Brain microvascular endothelial cell (primary cell): Measurements from ENCODE around the gene DNAJA1.

Source experiments
- DNase-seq: peaks from one replicate; pipeline ENCODE4 v3.0.0-alpha.2; 2020
- H3K27ac ChIP-seq: fragments of 250-450 bp; sonication (Bioruptor Pico); 2 replicates; pipeline ENCODE4 v1.5.1; 2020; ENCODE audit warnings: mild to moderate bottlenecking, moderate library complexity
- H3K27me3 ChIP-seq: fragments of 250-450 bp; sonication (Bioruptor Pico); replicated peaks from 2 replicates; pipeline ENCODE4 v1.5.1; 2020; ENCODE audit warnings: mild to moderate bottlenecking
- H3K36me3 ChIP-seq: fragments of 250-450 bp; sonication (Bioruptor Pico); replicated peaks from 2 replicates; pipeline ENCODE4 v1.5.1; 2020; ENCODE audit warnings: mild to moderate bottlenecking
- H3K4me3 ChIP-seq: 2 replicates; pipeline ENCODE4 v1.5.1; 2011; ENCODE audit warnings: low read depth, mild to moderate bottlenecking, control low read depth, low read length, moderate library complexity
- CTCF ChIP-seq: IDR thresholded peaks from 2 replicates; pipeline ENCODE4 v1.5.1; 2011; ENCODE audit warnings: low read depth, mild to moderate bottlenecking, moderate library complexity, low read length, control low read depth, inconsistent platforms; ENCODE audit errors: missing control alignments
- in situ Hi-C: cut with HindIII; loops from 2 replicates; pipeline ENCODE4 v1.10.0; 2017; ENCODE audit warnings: low sequenced_read_pairs, low pct_ligation_motif_present

Gene DNAJA1

GRCh38 chr9:33013962-33014664, 11.0 kb upstream of the DNAJA1 start:
- H3K27me3 ChIP-seq: no peaks in the 10 kb centered on the region
- no peak overlapping the region for H3K27ac ChIP-seq
- in situ Hi-C loops: no loop called here
- DNase-seq: no peak
- no peak overlapping the region for H3K4me3 ChIP-seq
- TF ChIP-seq CTCF: no peak
- no peaks in the 10 kb centered on the region for H3K36me3 ChIP-seq

GRCh38 chr9:33014665-33015014, 10.4 kb upstream of the DNAJA1 start:
- Histone ChIP-seq H3K27ac (no peak overlapping the region), H3K27me3 (no peaks in the 10 kb centered on the region), H3K4me3 (no peak overlapping the region), H3K36me3 (no peaks in the 10 kb centered on the region)
- in situ Hi-C loops: no loop called here
- no peak for DNase-seq
- no peak for TF ChIP-seq CTCF

GRCh38 chr9:33017283-33018041, 7.6 kb upstream of the DNAJA1 start:
- DNase-seq: no peak
- TF ChIP-seq CTCF: no peak
- in situ Hi-C loops: no loop called here
- Histone ChIP-seq H3K27ac (no peak overlapping the region), H3K4me3 (no peak overlapping the region), H3K36me3 (no peaks in the 10 kb centered on the region), H3K27me3 (no peaks in the 10 kb centered on the region)

- H3K27me3 ChIP-seq: no peaks in the 10 kb centered on the region
- DNase-seq: no peak
- H3K4me3 ChIP-seq: no peak overlapping the region
- in situ Hi-C loops: no loop called here
- TF ChIP-seq CTCF: no peak
- H3K27ac ChIP-seq: no peak overlapping the region
- H3K36me3 ChIP-seq: no peaks in the 10 kb centered on the region
Observed at GRCh38 chr9:33019797-33020196, 5.3 kb upstream of the DNAJA1 start.

- no peak overlapping the region for H3K4me3 ChIP-seq
- DNase-seq: no peak
- peaks cover 3% of the 10 kb centered on the region for H3K36me3 ChIP-seq
- H3K27ac ChIP-seq: no peak overlapping the region
- no peak for TF ChIP-seq CTCF
- in situ Hi-C loops: no loop called here
- H3K27me3 ChIP-seq: no peaks in the 10 kb centered on the region
Observed at GRCh38 chr9:33022303-33022702, 2.8 kb upstream of the DNAJA1 start.
